ENCODE results near the gene PDE6C.

The PDE6C gene

DNA sequence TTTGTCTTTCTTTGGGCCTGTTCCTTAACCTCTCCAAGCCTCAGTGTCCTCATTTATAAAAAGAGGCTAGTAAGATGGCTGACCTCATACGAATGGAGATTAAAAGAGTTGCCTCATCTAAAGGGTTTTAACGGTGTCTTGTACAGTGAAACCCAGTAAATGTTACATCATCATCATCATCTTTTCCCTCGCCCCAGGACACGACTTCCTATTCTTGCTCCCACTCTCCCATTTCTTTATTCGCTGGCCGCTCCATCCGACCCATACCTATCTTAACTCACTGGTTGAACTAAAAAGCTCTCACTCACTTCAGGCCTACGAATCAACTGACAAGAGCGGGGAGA is 89.5 kb downstream of the PDE6C start:
- no peak for DNase-seq (ENCODE audit: low read depth in 2 of 2, low spot score in 1 of 2)

DNA sequence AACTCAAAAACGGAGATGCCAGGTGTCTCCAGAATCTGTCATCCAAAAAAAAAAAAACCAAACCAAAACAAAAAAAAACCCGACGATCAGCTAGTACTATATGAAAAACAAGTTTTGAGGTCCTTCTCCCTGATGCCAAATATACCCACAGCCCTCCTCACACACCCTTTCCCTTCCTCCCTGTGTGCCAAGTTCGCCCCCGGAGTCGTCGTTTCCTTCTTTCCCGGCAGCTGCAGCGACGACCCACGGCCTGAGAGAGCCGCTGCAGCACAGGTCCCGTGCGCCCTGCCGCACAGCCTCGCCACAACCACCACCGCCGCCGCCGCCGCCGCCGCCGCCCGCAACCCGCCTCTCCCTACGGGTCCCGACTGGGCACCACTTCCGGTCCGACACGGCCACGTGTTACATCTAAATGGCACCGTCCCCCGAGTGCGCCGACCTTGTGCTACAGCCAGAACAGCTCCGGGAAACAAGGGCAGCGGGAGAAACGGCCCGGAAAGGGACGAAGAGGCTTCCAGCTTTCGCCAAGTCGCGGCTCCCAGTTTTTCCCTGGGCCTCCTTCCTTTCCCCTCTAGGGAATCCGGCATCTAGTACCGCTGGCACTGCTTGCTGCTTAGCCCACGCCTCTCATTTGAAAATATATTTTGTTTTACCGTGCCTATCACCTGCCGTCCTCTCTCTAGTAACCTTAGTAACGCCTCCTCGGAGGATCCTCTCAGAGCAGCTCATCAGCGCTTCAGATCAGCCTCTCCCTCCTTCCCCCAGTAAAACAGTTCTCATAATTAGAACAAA is 90.1 kb downstream of the PDE6C start, which contains the start of gene FRA10AC1:
Gene FRA10AC1, minus strand, starts transcription at position 383 of the 792 bp plus-strand sequence. CDS start 2,486 bp downstream, outside the sequence.
- DNase-seq (ENCODE audit: low read depth in 2 of 2, low spot score in 1 of 2) = peak; percentile 79

DNA sequence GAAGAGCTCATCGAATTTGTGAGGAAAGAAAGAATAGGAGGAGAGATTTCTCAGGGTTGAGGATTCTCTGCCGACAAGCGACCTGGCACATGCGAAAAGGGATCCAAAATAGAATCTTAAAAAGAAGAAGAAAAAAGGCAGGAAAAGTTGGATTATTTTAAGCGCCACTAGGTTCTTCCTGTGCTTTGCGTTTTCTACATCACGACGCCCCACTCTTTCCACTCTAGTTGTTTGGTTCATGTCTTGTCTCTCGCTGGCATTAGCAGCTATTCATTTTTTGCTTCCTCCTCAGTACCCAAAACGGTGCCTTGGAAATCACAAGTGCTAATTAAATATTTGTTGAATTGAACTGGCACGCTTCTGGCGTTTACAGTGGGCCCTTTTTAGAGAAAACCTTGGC is 90.7 kb downstream of the PDE6C start:
- DNase-seq (ENCODE audit: low read depth in 2 of 2, low spot score in 1 of 2) = no peak

DNA sequence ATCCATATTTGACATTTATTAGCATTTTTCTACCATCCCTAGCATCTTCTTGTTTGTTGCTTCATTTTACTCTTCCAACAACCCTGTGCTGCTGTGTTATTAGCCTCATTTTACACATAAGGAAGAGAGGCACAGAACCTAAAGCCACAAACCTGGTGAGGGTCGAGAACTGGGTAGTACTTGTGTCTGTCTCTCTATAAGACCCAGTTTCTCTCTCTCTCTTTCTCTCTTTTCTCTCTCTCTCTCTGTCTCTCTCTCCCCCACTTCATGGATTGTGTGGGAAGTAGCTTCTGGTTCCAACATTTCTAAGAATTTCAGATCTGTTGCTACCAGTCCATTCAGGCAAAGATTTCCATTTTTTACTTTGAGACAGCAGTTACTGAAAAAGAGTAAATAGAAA is 91.5 kb downstream of the PDE6C start:
- no peak for DNase-seq (ENCODE audit: low read depth in 2 of 2, low spot score in 1 of 2)

DNA sequence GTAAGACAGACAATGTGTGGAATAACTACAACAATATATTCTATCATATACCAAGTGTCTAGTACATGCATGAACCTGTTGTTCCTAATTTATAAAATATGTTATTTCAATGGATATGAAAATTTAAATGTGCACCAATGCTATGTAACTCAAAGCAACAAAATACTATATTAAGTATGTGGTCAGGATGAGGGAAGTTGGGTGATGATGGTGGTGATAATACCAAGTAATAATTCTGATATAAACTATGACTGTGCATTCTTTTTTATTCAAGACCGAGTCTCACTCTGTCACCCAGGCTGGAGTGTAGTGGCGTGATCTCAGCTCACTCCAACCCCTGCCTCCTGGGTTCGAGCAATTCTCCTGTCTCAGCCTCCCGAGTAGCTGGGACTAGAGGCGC is 92.1 kb downstream of the PDE6C start:
- no peak for DNase-seq (ENCODE audit: low read depth in 2 of 2, low spot score in 1 of 2)

DNA sequence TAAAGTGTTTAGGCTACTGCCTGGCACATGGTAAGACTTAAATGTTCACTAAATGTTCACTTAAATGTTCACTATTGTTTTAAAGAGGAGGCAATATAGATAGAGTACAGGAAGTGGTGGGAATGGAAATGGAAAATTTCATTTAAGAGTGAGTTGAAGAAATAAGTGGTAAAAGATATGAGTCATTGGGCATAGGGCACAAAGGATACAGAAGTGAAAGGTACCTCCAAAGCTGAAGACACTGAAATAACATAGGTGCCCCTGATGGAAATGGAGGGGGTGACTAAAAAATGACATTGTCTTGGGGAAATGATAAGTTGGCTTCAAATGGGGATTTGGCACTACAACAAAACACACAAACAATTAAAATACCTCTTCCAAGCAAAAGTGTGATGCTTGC is 95.3 kb downstream of the PDE6C start:
- DNase-seq (ENCODE audit: low read depth in 2 of 2, low spot score in 1 of 2) = no peak

DNA sequence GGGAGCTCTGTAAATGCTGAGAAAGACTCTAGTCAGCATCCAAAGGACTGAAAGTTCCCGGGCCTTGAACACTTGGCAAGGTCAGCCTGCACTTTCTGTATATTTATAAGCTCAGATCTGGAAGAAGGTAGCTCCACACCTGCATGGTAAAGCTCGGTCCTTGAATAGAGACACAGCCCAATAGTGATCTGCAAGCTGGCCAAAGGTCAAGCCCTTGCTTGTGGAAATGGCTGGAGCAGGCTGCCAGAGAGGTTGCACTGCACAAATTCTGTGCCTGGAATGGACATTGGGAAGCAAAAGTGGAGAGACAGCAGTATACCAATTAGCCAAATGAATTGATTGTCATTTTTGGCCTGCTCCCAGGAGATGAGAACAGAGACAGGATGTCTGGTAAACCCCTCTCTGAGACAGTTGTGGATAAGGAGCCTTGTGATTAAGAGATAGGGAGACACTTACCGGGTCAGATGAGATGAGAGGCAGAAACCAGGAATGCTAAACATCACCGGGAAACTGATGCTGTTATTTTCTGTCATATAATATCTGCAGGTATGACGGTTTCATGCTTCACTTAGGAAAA is 98.1 kb downstream of the PDE6C start:
- no peak for DNase-seq (ENCODE audit: low read depth in 2 of 2, low spot score in 1 of 2)

DNA sequence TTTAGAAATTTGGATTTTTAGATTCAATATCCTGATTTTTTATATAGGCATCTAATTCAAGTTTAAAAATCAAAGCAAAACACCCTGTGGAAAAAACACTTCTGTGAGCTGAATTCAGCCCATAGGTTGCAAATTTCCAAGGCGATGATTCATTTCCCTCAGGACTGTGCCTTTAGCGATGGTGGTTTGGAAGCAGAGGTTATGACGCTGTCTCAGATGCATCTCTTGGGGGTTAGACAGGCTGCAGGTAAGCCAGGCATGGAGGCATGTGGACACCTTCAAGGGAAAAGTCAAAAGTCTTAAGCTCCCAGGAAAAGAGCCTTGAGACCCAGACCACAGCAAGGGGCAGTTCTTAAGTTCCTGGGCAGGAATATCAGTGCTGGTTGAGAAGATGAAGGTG is 99.6 kb downstream of the PDE6C start:
- DNase-seq (ENCODE audit: low read depth in 2 of 2, low spot score in 1 of 2) = no peak

DNA sequence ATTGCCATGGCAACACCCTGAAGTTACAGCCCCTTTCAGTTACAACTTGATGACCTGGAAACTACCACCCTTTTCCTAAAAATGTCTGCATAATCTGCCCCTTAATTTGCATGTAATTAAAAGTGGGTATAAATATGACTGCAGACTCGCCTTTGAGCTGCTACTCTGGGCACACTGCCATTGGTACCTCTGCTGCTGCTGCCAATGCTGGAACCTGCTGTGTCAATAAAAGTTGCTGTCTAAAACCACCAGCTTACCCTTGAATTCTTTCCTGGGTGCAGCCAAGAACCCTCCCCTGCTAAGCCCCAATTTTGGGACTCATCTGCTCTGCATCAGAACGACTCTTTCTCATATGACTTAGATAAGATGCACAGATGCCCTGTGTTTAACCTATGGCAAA is 100.3 kb downstream of the PDE6C start:
- DNase-seq (ENCODE audit: low read depth in 2 of 2, low spot score in 1 of 2) = no peak

DNA sequence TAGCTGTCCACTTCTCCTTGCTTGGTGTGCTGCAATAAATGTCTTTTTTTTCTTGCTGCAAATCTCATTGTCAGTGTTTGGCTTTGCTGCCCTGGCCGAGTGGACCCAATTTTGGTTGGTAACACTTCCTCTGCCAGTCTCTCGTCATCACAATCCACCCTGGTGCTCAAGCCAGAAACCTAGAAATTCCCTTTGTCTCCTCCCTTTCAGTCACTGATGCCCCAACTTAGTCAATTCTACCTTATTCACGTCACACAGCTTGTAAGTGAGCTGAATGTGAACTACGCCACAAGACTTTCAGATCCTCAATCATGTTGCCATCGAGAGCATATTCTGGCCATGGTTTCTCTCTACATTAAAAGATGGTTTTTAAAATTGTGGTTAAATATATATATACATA is 103.0 kb downstream of the PDE6C start:
- DNase-seq (ENCODE audit: low read depth in 2 of 2, low spot score in 1 of 2) = no peak

Data from stimulated activated CD8-positive, alpha-beta memory T cell treated with anti-CD3 and anti-CD28 coated beads, Interleukin-4, amount 100 ng/mL, for 4 hours (primary cell).